Esophagus muscularis mucosa (tissue), 4 donors: ENCODE measurements around the gene S100A12. TPM values are rescaled to one million over a fixed set of nuclear protein-coding genes. Genes with fewer than 3 reads are reported as not detected.
"Not testable (repeated sequence)": the region's sequence is repeated elsewhere in the genome, so short reads cannot be mapped to it uniquely, and the experiment has no call there.

Experiments used
- DNase-seq: peaks from one replicate; pipeline ENCODE4 v3.0.0-alpha.2; 2017; ENCODE audit errors: extremely low spot score
- H3K27ac ChIP-seq, 4 donors: fragments of 200-600 bp; sonication (generic); replicated peaks in 1 of 4; 1 replicate in 3 of 4; 2 replicates in 1 of 4; pipeline ENCODE4 v1.5.1; 2016 to 2019; ENCODE audit warnings: mild to moderate bottlenecking in 1 of 4
- H3K27me3 ChIP-seq, 4 donors: fragments of 200-600 bp; sonication (generic); one replicate each; pipeline versions ENCODE4 v1.5.1 to v1.6.0; 2016 to 2019
- H3K36me3 ChIP-seq, 4 donors: fragments of 200-600 bp; sonication (generic); one replicate each; pipeline ENCODE4 v1.5.1; 2016 to 2019
- H3K4me1 ChIP-seq, 4 donors: fragments of 200-600 bp; sonication (generic); one replicate each; pipeline ENCODE4 v1.5.1; 2016 to 2019
- H3K4me3 ChIP-seq, 4 donors: fragments of 200-600 bp; sonication (generic); 1 replicate in 2 of 4; 2 replicates in 2 of 4; pipeline ENCODE4 v1.5.1; 2016 to 2019; ENCODE audit warnings: mild to moderate bottlenecking in 4 of 4, moderate library complexity in 1 of 4
- H3K9me3 ChIP-seq, 4 donors: fragments of 200-600 bp; sonication (generic); 1 replicate in 3 of 4; 2 replicates in 1 of 4; pipeline ENCODE4 v1.5.1; 2016 to 2019
- CTCF ChIP-seq, 3 experiments: fragments of 200-600 bp in 2 of 3; fragments of 450-650 bp in 1 of 3; sonication (generic) in 2 of 3; IDR thresholded peaks; one replicate each; pipeline ENCODE4 v1.5.1; 2017 to 2019; ENCODE audit warnings: antibody characterized with exemption in 3 of 3, mild to moderate bottlenecking in 2 of 3, moderate library complexity in 1 of 3
- EP300 ChIP-seq: sonication (generic); formaldehyde crosslinking; IDR thresholded peaks from one replicate; pipeline ENCODE4 v1.6.1; 2017; ENCODE audit warnings: antibody characterized with exemption
- POLR2A ChIP-seq: fragments of 450-650 bp; IDR thresholded peaks from one replicate; pipeline ENCODE4 v1.6.1; 2017; ENCODE audit warnings: antibody characterized with exemption, moderate library complexity, mild to moderate bottlenecking, low read depth
- POLR2AphosphoS5 ChIP-seq, 2 donors: sonication (generic); formaldehyde crosslinking; IDR thresholded peaks; one replicate each; pipeline ENCODE4 v1.6.1; 2017; ENCODE audit warnings: antibody characterized with exemption in 2 of 2
- WGBS: methylation state at CpG from one replicate; pipeline ENCODE4 v1.1.5; 2018; 5-methylcytosine and 5-hydroxymethylcytosine counted together
- intact Hi-C: fragments of 100-400 bp; cut with DNase I; formaldehyde crosslinking; loops from one replicate; pipeline ENCODE4 v1.15.1; 2023
- total RNA-seq, 4 donors: library from RNA; depleted of rRNA; stranded (reverse); fragments of >200 nt; gene quantifications; one replicate each; pipeline versions ENCODE4 v1.1.0 to v1.2.1, GENCODE V29; 2016

S100A12 gene
- 10 to 100 TPM in 1 of 4 donors, not detected in 3; 33.1 TPM for total RNA-seq

GRCh38 chr1:153375511-153375910, at the start of gene S100A12:
Gene S100A12 (minus strand): TSS chr1:153375621. CDS start chr1:153374592, 1,029 bp downstream.
- intact Hi-C loops: no loop called here
- Histone ChIP-seq H3K27me3 (peaks cover 0 to 9% (median 0%) of the 10 kb centered on the region in 4 donors), H3K36me3 (no peaks in the 10 kb centered on the region), H3K4me1 (no peaks in the 10 kb centered on the region), H3K9me3 (peaks cover 0 to 1% (median 0%) of the 10 kb centered on the region in 4 donors), H3K27ac (no peak within 1 kb of the TSS), H3K4me3 (no peak within 1 kb of the TSS)
- TF ChIP-seq POLR2AphosphoS5 (IDR thresholded peaks at IDR 0.05): no peak
- no peak for TF ChIP-seq CTCF (IDR thresholded peaks at IDR 0.05)
- no peak for TF ChIP-seq EP300
- no peak for TF ChIP-seq POLR2A
- DNase-seq: no peak
- WGBS: 100% methylated on average over 1 of the region's 1 CpG

- DNase-seq: no peak
- TF ChIP-seq CTCF (IDR thresholded peaks at IDR 0.05): no peak
- no peak for TF ChIP-seq POLR2A
- TF ChIP-seq POLR2AphosphoS5 (IDR thresholded peaks at IDR 0.05): no peak
- no peak for TF ChIP-seq EP300
- Histone ChIP-seq H3K36me3 (no peaks in the 10 kb centered on the region), H3K9me3 (no peaks in the 10 kb centered on the region), H3K4me3 (no peak overlapping the region), H3K4me1 (no peaks in the 10 kb centered on the region), H3K27ac (no peak overlapping the region), H3K27me3 (peaks cover 0 to 34% (median 0%) of the 10 kb centered on the region in 4 donors)
- WGBS: 7% methylated on average over 6 of the region's 6 CpGs
- intact Hi-C loops: no loop called here
Measured at GRCh38 chr1:153422450-153423068, 47.1 kb upstream of the S100A12 start.

DNA sequence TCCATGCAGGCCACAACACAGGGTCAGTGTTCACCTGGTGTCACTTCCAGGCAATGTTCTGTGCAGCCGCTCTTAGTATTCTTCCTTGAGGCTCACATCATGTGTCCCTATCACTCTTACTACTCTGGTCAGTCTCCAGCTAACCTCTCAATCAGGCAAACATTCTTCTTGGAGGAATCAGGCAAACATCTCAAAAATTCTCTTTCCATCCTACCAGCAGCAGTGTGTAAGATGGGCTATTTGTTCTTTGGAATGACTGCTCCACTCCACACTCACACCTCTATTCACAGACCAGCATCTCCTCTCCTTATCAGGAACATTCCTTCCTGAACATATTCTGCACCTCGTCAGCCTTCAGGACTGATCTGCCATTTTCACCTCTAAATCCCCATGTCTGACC, 44.9 kb upstream of the S100A12 start:
- Histone ChIP-seq H3K4me1 (no peaks in the 10 kb centered on the region), H3K36me3 (no peaks in the 10 kb centered on the region), H3K4me3 (no peak overlapping the region), H3K27ac (no peak overlapping the region), H3K9me3 (no peaks in the 10 kb centered on the region), H3K27me3 (peaks cover 0 to 34% (median 0%) of the 10 kb centered on the region in 4 donors)
- 75% methylated on average over 2 of the region's 2 CpGs for WGBS
- TF ChIP-seq EP300 (no peak), CTCF (IDR thresholded peaks at IDR 0.05) (no peak), POLR2AphosphoS5 (IDR thresholded peaks at IDR 0.05) (no peak), POLR2A (no peak)
- DNase-seq: no peak
- intact Hi-C loops: no loop called here

DNA sequence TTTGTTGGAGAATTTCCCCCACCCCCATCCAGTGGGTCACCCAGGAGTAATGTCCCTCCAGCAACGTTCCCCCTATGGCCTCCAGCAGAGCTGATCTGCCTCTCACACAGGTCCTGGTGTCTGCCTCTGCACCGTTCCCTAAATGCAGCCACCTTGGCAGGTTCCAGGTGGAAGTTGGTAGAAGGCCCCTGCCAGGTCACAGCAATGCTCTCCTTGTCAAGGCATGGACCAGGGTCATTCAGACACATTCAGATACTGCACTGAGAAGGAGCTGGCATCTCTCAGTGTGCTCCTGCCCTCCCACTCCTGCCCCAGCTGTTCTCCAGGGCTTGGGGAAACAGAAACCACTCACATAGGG, 44.0 kb upstream of the S100A12 start:
- H3K4me1 ChIP-seq, H3K36me3 ChIP-seq, H3K9me3 ChIP-seq, H3K27ac ChIP-seq, intact Hi-C loops, H3K4me3 ChIP-seq, DNase-seq: not testable (repeated sequence)
- 58% methylated on average over 2 of the region's 2 CpGs for WGBS
- H3K27me3 ChIP-seq: peaks cover 0 to 34% (median 0%) of the 10 kb centered on the region in 4 donors

DNA sequence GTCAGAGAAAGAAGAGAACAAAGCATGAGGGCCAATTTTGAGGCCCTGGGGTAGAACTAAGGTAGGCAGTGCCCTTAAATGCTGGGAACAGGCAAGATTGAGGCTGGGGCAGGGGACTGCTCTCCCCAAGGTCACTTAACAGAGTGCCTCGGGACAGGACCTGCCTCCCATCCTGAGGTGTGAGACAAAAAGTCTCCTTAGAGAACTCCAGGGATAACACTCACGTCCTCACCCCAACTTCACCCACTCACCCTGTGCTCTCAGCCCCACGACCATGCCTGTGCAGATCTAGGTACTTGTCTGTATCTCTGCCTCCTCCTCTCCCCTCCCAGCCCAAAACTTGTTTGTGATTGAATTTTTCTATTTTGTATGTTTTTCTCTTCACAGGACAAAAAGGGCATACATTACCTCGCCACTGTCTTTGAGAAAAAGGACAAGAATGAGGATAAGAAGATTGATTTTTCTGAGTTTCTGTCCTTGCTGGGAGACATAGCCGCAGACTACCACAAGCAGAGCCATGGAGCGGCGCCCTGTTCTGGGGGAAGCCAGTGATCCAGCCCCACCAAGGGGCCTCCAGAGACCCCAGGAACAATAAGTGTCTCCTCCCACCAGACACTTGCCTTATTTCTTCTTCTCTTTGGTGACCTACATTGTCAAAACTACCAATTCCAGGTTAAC, 43.5 kb upstream of the S100A12 start:
- H3K4me1 ChIP-seq, H3K27ac ChIP-seq, intact Hi-C loops, DNase-seq, H3K36me3 ChIP-seq, H3K9me3 ChIP-seq, H3K4me3 ChIP-seq: not testable (repeated sequence)
- peaks cover 0 to 34% (median 0%) of the 10 kb centered on the region in 4 donors for H3K27me3 ChIP-seq
- 66% methylated on average over 7 of the region's 7 CpGs for WGBS
